WTC11 (cell line): ENCODE measurements around the gene WDR59. TPM values are rescaled to one million over a fixed set of nuclear protein-coding genes. Genes with fewer than 3 reads are reported as not detected.
A peak's percentile ranks its signal among the peaks of the same experiment; 100 is the strongest.

Experiments
- ATAC-seq: fragments of 200-7000 bp; cut with Tn5 transposase; 2 replicates; pipeline ENCODE4 v1.10.0; 2021; ENCODE audit warnings: mild to moderate bottlenecking, moderate library complexity
- CTCF ChIA-PET: fragments of 300-600 bp; sonication (Branson Sonifier 250); formaldehyde crosslinking; loops from one replicate; lab custom pipeline; 2021; ENCODE audit warnings: antibody characterized with exemption; lab: Charles Lee
- POLR2A ChIA-PET: fragments of 350-600 bp; sonication (Branson Sonifier 250); formaldehyde crosslinking; loops from one replicate; lab custom pipeline; 2021; ENCODE audit warnings: antibody characterized with exemption; lab: Charles Lee
- DNase-seq: peaks from one replicate; pipeline ENCODE4 v3.0.0; 2021; ENCODE audit warnings: low spot score
- H3K27ac Mint-ChIP-seq: 2 replicates; pipeline ENCODE4 v1.8.0; 2021; ENCODE audit warnings: mixed read lengths
- H3K27me3 Mint-ChIP-seq: 2 replicates; pipeline ENCODE4 v1.8.0; 2021; ENCODE audit warnings: low read depth, mild to moderate bottlenecking, moderate library complexity, mixed read lengths
- H3K36me3 Mint-ChIP-seq: 2 replicates; pipeline ENCODE4 v1.8.0; 2021; ENCODE audit warnings: mixed read lengths
- H3K4me1 Mint-ChIP-seq: 2 replicates; pipeline ENCODE4 v1.8.0; 2022; ENCODE audit warnings: mixed read lengths
- H3K4me3 Mint-ChIP-seq: 2 replicates; pipeline ENCODE4 v1.8.0; 2021; ENCODE audit warnings: mild to moderate bottlenecking, moderate library complexity, mixed read lengths
- H3K9me3 Mint-ChIP-seq: 2 replicates; pipeline ENCODE4 v1.8.0; 2021; ENCODE audit warnings: mixed read lengths
- ATF1 ChIP-seq: sonication (generic); formaldehyde crosslinking; IDR thresholded peaks from 2 replicates; pipeline ENCODE4 v1.8.1; 2023; ENCODE audit warnings: mild to moderate bottlenecking, moderate library complexity, missing genetic modification reagents
- CBFB ChIP-seq: sonication (generic); formaldehyde crosslinking; IDR thresholded peaks from 2 replicates; pipeline ENCODE4 v1.8.1; 2022; ENCODE audit warnings: mild to moderate bottlenecking, low read depth, missing genetic modification reagents
- ELF4 ChIP-seq: sonication (generic); formaldehyde crosslinking; IDR thresholded peaks from 2 replicates; pipeline ENCODE4 v1.8.1; 2022; ENCODE audit warnings: low read depth, mild to moderate bottlenecking, moderate library complexity, missing genetic modification reagents
- HMGA2 ChIP-seq: fragments of 250-450 bp; sonication (Bioruptor Pico); IDR thresholded peaks from 2 replicates; pipeline ENCODE4 v1.4.0; 2021; ENCODE audit warnings: mild to moderate bottlenecking, moderate library complexity
- JAZF1 ChIP-seq: fragments of 250-450 bp; sonication (Bioruptor Pico); IDR thresholded peaks from 2 replicates; pipeline ENCODE4 v1.9.0; 2021; ENCODE audit warnings: moderate library complexity, mild to moderate bottlenecking, inconsistent platforms
- MXD4 ChIP-seq: fragments of 250-450 bp; sonication (Bioruptor Pico); IDR thresholded peaks from 2 replicates; pipeline ENCODE4 v1.8.0; 2021; ENCODE audit warnings: mild to moderate bottlenecking, moderate library complexity, borderline replicate concordance
- NR1H2 ChIP-seq: sonication (generic); formaldehyde crosslinking; IDR thresholded peaks from 2 replicates; pipeline ENCODE4 v1.9.0; 2021; ENCODE audit warnings: mild to moderate bottlenecking, moderate library complexity, missing genetic modification reagents
- RELA ChIP-seq: sonication (generic); formaldehyde crosslinking; IDR thresholded peaks from 2 replicates; pipeline ENCODE4 v1.8.1; 2022; ENCODE audit warnings: missing genetic modification reagents, mild to moderate bottlenecking, borderline replicate concordance
- SMAD3 ChIP-seq: sonication (generic); formaldehyde crosslinking; IDR thresholded peaks from 2 replicates; pipeline ENCODE4 v1.8.0; 2022; ENCODE audit warnings: missing genetic modification reagents, mild to moderate bottlenecking, borderline replicate concordance
- SP1 ChIP-seq: sonication (generic); formaldehyde crosslinking; conservative IDR thresholded peaks from 2 replicates; pipeline ENCODE4 v1.8.1; 2022; ENCODE audit warnings: missing genetic modification reagents
- TEAD1 ChIP-seq: sonication (generic); formaldehyde crosslinking; IDR thresholded peaks from 2 replicates; pipeline ENCODE4 v1.8.0; 2022; ENCODE audit warnings: mild to moderate bottlenecking, missing genetic modification reagents
- ZNF219 ChIP-seq: sonication (generic); formaldehyde crosslinking; IDR thresholded peaks from 2 replicates; pipeline ENCODE4 v1.8.0; 2023; ENCODE audit warnings: missing genetic modification reagents, mild to moderate bottlenecking, borderline replicate concordance
- ZNF416 ChIP-seq: fragments of 250-450 bp; sonication (Bioruptor Pico); IDR thresholded peaks from 2 replicates; pipeline ENCODE4 v1.9.0; 2021; ENCODE audit warnings: mild to moderate bottlenecking, inconsistent platforms
- ZNF423 ChIP-seq: fragments of 250-450 bp; sonication (Bioruptor Pico); IDR thresholded peaks from 2 replicates; pipeline ENCODE4 v2.1.2; 2022; ENCODE audit warnings: mild to moderate bottlenecking, moderate library complexity
- total RNA-seq: library from RNA; stranded (reverse); gene quantifications from 3 replicates; pipeline ENCODE4 v1.2.3, GENCODE V29; 2021
- TF ChIP-seq, protein P1 (sequence below): sonication (generic); formaldehyde crosslinking; IDR thresholded peaks from 2 replicates; pipeline ENCODE4 v1.8.1; 2023; ENCODE audit warnings: mild to moderate bottlenecking, missing genetic modification reagents
- TF ChIP-seq, protein P2 (sequence below): sonication (generic); formaldehyde crosslinking; IDR thresholded peaks from 2 replicates; pipeline ENCODE4 v1.8.0; 2023; ENCODE audit warnings: missing genetic modification reagents, mild to moderate bottlenecking, borderline replicate concordance
- TF ChIP-seq, protein P3 (sequence below): sonication (generic); formaldehyde crosslinking; IDR thresholded peaks from 2 replicates; pipeline ENCODE4 v1.8.0; 2023; ENCODE audit warnings: mild to moderate bottlenecking, missing genetic modification reagents
- TF ChIP-seq, protein P4 (sequence below): sonication (generic); formaldehyde crosslinking; IDR thresholded peaks from 2 replicates; pipeline ENCODE4 v1.8.0; 2022; ENCODE audit warnings: mild to moderate bottlenecking, missing genetic modification reagents
- TF ChIP-seq, protein P5 (sequence below): fragments of 250-450 bp; sonication (Bioruptor Pico); IDR thresholded peaks from 2 replicates; pipeline ENCODE4 v1.9.0; 2021; ENCODE audit warnings: moderate library complexity, mild to moderate bottlenecking, inconsistent platforms, borderline replicate concordance
- TF ChIP-seq, protein P6 (sequence below): sonication (generic); formaldehyde crosslinking; IDR thresholded peaks from 2 replicates; pipeline ENCODE4 v1.8.1; 2023; ENCODE audit warnings: mild to moderate bottlenecking, missing genetic modification reagents, moderate library complexity
- TF ChIP-seq, protein P7 (sequence below): sonication (generic); formaldehyde crosslinking; IDR thresholded peaks from 2 replicates; pipeline ENCODE4 v1.8.0; 2022; ENCODE audit warnings: mild to moderate bottlenecking, missing genetic modification reagents
- TF ChIP-seq, protein P8 (sequence below): fragments of 200-600 bp; IDR thresholded peaks from 2 replicates; pipeline ENCODE4 v1.8.0; 2022; ENCODE audit warnings: antibody characterized with exemption

Gene WDR59
- total RNA-seq, 1 experiment from 2014 or later, result 100 TPM

DNA sequence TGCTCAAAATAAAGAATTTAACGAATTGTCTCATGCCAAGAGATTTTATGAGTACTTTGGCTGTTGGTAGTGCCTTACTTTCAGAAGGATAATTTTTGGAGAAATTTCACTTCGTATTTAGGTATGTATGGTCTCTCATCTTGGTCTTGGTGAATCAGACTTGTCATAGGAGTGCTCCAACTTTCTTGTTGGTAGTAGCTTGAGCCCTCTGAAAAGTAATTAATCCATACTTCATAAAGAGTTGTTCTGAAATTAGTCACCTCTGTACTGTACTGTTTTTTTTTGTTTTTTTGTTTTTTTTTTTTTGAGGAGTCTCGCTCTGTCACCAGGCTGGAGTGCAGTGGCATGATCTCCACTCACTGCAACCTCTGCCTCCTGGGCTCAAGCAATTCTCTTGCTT, 25.5 kb upstream of the WDR59 start (continued):
- TF ChIP-seq, protein P1, sequence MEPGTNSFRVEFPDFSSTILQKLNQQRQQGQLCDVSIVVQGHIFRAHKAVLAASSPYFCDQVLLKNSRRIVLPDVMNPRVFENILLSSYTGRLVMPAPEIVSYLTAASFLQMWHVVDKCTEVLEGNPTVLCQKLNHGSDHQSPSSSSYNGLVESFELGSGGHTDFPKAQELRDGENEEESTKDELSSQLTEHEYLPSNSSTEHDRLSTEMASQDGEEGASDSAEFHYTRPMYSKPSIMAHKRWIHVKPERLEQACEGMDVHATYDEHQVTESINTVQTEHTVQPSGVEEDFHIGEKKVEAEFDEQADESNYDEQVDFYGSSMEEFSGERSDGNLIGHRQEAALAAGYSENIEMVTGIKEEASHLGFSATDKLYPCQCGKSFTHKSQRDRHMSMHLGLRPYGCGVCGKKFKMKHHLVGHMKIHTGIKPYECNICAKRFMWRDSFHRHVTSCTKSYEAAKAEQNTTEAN, result no peak
- TF ChIP-seq RELA (CRISPR knock-in tag), result no peak
- no peak for TF ChIP-seq CBFB
- TF ChIP-seq, protein P2, sequence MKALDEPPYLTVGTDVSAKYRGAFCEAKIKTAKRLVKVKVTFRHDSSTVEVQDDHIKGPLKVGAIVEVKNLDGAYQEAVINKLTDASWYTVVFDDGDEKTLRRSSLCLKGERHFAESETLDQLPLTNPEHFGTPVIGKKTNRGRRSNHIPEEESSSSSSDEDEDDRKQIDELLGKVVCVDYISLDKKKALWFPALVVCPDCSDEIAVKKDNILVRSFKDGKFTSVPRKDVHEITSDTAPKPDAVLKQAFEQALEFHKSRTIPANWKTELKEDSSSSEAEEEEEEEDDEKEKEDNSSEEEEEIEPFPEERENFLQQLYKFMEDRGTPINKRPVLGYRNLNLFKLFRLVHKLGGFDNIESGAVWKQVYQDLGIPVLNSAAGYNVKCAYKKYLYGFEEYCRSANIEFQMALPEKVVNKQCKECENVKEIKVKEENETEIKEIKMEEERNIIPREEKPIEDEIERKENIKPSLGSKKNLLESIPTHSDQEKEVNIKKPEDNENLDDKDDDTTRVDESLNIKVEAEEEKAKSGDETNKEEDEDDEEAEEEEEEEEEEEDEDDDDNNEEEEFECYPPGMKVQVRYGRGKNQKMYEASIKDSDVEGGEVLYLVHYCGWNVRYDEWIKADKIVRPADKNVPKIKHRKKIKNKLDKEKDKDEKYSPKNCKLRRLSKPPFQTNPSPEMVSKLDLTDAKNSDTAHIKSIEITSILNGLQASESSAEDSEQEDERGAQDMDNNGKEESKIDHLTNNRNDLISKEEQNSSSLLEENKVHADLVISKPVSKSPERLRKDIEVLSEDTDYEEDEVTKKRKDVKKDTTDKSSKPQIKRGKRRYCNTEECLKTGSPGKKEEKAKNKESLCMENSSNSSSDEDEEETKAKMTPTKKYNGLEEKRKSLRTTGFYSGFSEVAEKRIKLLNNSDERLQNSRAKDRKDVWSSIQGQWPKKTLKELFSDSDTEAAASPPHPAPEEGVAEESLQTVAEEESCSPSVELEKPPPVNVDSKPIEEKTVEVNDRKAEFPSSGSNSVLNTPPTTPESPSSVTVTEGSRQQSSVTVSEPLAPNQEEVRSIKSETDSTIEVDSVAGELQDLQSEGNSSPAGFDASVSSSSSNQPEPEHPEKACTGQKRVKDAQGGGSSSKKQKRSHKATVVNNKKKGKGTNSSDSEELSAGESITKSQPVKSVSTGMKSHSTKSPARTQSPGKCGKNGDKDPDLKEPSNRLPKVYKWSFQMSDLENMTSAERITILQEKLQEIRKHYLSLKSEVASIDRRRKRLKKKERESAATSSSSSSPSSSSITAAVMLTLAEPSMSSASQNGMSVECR (CRISPR knock-in tag), result no peak
- TF ChIP-seq MXD4, result no peak
- TF ChIP-seq, protein P3, sequence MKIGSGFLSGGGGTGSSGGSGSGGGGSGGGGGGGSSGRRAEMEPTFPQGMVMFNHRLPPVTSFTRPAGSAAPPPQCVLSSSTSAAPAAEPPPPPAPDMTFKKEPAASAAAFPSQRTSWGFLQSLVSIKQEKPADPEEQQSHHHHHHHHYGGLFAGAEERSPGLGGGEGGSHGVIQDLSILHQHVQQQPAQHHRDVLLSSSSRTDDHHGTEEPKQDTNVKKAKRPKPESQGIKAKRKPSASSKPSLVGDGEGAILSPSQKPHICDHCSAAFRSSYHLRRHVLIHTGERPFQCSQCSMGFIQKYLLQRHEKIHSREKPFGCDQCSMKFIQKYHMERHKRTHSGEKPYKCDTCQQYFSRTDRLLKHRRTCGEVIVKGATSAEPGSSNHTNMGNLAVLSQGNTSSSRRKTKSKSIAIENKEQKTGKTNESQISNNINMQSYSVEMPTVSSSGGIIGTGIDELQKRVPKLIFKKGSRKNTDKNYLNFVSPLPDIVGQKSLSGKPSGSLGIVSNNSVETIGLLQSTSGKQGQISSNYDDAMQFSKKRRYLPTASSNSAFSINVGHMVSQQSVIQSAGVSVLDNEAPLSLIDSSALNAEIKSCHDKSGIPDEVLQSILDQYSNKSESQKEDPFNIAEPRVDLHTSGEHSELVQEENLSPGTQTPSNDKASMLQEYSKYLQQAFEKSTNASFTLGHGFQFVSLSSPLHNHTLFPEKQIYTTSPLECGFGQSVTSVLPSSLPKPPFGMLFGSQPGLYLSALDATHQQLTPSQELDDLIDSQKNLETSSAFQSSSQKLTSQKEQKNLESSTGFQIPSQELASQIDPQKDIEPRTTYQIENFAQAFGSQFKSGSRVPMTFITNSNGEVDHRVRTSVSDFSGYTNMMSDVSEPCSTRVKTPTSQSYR, result no peak
- TF ChIP-seq ZNF423 (CRISPR knock-in tag), result no peak
- no peak for TF ChIP-seq ZNF416
- TF ChIP-seq, protein P4, sequence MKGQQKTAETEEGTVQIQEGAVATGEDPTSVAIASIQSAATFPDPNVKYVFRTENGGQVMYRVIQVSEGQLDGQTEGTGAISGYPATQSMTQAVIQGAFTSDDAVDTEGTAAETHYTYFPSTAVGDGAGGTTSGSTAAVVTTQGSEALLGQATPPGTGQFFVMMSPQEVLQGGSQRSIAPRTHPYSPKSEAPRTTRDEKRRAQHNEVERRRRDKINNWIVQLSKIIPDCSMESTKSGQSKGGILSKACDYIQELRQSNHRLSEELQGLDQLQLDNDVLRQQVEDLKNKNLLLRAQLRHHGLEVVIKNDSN (CRISPR knock-in tag), result no peak
- TF ChIP-seq NR1H2 (CRISPR knock-in tag), result no peak
- TF ChIP-seq, protein P5, sequence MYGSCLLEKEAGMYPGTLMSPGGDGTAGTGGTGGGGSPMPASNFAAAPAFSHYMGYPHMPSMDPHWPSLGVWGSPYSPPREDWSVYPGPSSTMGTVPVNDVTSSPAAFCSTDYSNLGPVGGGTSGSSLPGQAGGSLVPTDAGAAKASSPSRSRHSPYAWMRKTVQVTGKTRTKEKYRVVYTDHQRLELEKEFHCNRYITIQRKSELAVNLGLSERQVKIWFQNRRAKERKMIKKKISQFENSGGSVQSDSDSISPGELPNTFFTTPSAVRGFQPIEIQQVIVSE, result no peak
- TF ChIP-seq, protein P6, sequence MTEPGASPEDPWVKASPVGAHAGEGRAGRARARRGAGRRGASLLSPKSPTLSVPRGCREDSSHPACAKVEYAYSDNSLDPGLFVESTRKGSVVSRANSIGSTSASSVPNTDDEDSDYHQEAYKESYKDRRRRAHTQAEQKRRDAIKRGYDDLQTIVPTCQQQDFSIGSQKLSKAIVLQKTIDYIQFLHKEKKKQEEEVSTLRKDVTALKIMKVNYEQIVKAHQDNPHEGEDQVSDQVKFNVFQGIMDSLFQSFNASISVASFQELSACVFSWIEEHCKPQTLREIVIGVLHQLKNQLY, result no peak
- TF ChIP-seq, protein P7, sequence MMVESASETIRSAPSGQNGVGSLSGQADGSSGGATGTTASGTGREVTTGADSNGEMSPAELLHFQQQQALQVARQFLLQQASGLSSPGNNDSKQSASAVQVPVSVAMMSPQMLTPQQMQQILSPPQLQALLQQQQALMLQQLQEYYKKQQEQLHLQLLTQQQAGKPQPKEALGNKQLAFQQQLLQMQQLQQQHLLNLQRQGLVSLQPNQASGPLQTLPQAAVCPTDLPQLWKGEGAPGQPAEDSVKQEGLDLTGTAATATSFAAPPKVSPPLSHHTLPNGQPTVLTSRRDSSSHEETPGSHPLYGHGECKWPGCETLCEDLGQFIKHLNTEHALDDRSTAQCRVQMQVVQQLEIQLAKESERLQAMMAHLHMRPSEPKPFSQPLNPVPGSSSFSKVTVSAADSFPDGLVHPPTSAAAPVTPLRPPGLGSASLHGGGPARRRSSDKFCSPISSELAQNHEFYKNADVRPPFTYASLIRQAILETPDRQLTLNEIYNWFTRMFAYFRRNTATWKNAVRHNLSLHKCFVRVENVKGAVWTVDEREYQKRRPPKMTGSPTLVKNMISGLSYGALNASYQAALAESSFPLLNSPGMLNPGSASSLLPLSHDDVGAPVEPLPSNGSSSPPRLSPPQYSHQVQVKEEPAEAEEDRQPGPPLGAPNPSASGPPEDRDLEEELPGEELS (CRISPR knock-in tag), result no peak
- no peak for TF ChIP-seq JAZF1 (CRISPR knock-in tag)

DNA sequence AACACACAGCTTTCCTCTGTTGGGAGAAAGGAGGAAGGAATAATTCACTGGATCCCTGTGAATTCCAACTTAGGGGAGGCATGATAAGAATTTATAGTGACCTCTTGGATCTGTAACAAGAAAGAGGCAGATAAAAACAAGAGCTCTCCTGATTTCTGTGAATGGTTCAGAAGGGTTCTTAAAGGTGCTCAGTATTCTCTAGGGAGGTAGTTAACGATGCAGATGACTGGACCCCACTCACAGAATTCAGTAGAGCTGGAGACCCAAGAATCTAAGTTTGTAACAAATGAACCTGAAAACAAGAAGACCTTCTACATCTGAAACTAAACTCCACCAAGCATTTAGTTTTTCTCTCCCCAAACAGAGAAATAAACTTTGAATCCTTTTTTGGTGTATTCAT, 22.5 kb upstream of the WDR59 start:
- ATAC-seq (no peak), DNase-seq (no peak)
- ChIA-PET CTCF (interaction anchor here (1.0 to 2.3 kb wide), 4 partner anchors 9 to 223 kb away, joined by 3 to 11 read pairs (median 6); partner anchors contain the start of gene ZNRF1), POLR2A (no interaction called here)
- H3K27me3 Mint-ChIP-seq, result no peaks in the 10 kb centered on the region
- H3K4me1 Mint-ChIP-seq, result peaks cover 42% of the 10 kb centered on the region
- no peaks in the 10 kb centered on the region for H3K9me3 Mint-ChIP-seq
- H3K36me3 Mint-ChIP-seq, result peaks cover 4% of the 10 kb centered on the region; the same call in 1 of the 2 replicates
- no peak overlapping the region for H3K4me3 Mint-ChIP-seq
- H3K27ac Mint-ChIP-seq, result 0 out of 2 replicates have a peak overlapping the region, but pooled peaks have one; percentile 21
- TF ChIP-seq ZNF416 (no peak), SMAD3 (CRISPR knock-in tag) (no peak), ATF1 (no peak), ELF4 (CRISPR knock-in tag) (no peak), SP1 (CRISPR knock-in tag) (no peak), ZNF219 (no peak), HMGA2 (CRISPR knock-in tag) (no peak), TEAD1 (CRISPR knock-in tag) (no peak)
- TF ChIP-seq, protein P8, sequence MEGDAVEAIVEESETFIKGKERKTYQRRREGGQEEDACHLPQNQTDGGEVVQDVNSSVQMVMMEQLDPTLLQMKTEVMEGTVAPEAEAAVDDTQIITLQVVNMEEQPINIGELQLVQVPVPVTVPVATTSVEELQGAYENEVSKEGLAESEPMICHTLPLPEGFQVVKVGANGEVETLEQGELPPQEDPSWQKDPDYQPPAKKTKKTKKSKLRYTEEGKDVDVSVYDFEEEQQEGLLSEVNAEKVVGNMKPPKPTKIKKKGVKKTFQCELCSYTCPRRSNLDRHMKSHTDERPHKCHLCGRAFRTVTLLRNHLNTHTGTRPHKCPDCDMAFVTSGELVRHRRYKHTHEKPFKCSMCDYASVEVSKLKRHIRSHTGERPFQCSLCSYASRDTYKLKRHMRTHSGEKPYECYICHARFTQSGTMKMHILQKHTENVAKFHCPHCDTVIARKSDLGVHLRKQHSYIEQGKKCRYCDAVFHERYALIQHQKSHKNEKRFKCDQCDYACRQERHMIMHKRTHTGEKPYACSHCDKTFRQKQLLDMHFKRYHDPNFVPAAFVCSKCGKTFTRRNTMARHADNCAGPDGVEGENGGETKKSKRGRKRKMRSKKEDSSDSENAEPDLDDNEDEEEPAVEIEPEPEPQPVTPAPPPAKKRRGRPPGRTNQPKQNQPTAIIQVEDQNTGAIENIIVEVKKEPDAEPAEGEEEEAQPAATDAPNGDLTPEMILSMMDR, result no peak
